ENCODE measurements around the gene TXNDC8.
"Not testable (repeated sequence)": the region's sequence is repeated elsewhere in the genome, so short reads cannot be mapped to it uniquely, and the experiment has no call there.

TXNDC8 gene

GRCh38 chr9:110337727-110338126 is at the start of gene TXNDC8:
Gene TXNDC8, minus strand, starts transcription at chr9:110337863.
- no peak for DNase-seq

DNA sequence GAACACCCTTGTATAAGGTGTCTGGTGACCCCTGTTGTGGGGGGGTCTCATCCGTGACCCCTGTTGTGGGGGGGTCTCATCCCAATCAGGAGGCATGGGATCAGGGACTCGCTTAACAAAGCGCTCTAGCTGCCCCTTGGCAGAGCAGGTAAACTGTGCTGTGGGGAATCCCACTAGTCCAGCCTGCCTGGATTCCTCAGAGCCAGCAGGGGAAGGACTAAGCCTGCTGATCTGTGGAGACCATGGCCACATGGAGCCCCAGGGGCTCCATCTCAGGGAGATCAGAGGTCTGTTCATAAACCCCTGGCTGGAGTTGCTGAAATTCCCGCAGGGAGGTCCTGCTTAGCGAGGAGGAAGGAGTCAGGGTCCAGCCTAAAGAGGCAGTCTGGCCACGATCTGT is 45.8 kb upstream of the TXNDC8 start:
- no peak for DNase-seq

GRCh38 chr9:110382731-110383130 is 45.1 kb upstream of the TXNDC8 start:
- DNase-seq: no peak

- DNase-seq: no peak
These were observed 33.8 kb upstream of the TXNDC8 start for GRCh38 chr9:110371411-110372007.

DNA sequence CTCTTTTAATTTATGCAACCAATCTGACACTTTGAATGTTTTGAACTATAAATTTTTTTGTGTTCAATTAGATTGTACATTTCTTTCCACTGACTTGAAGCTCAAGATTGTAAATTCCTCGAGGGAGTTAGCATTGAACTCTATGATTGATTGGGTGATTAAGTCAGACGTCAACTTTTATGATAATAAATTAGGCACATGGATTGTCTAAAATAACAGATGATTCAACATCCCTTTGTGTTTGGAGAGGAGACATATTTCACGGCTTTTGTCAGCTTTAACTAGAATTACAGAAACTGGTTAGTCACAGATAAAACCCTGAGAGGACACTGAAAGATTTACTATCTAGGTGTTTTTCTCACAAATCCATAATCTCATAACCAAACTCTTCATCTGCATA is 32.7 kb upstream of the TXNDC8 start:
- DNase-seq: no peak

- DNase-seq: no peak
These were observed 26.8 kb upstream of the TXNDC8 start for GRCh38 chr9:110364451-110364850.

- not testable (repeated sequence) for DNase-seq
These were observed 21.3 kb upstream of the TXNDC8 start for GRCh38 chr9:110358992-110359391.

- DNase-seq: no peak
These were observed 19.8 kb upstream of the TXNDC8 start for GRCh38 chr9:110357505-110357904.

- no peak for DNase-seq
These were observed 19.2 kb upstream of the TXNDC8 start for GRCh38 chr9:110356639-110357395.

DNA sequence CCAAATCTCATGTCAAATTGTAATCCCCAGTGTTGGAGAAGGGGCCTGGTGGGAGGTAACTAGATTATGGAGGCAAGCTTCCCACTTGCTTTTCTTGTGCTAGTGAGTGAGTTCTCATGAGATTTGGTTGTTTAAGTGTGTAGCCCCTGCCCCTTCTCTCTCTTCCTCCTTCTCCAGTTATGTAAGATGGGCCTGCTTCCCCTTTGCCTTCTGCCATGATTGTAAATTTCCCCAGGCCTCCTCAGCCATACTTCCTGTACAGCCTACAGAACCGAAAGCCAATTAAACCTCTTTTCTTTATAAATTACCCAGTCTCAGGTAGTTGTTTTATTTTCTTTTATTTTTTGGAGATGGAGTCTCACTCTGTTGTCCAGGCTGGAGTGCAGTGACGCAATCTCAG is 18.2 kb upstream of the TXNDC8 start:
- no peak for DNase-seq

- no peak for DNase-seq
These were observed 13.4 kb upstream of the TXNDC8 start for GRCh38 chr9:110351009-110351467.

DNA sequence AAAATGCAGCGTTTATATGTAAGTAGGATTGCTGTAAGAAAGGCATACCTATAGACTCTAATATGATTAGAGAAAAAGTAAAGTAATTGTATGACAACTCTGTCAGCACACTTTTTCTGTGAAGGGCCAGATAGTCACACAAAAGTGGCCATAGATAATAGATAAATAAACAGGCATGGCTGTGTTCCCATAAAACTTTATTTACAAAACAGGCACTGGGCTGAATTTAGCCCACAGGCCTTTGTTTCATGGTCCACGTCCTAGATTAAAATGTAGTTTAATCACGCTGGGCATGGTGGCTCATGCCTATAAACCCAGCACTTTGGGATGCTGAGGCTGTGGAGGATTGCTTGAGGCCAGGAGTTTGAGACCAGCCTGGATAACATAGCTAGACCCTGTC is 8.7 kb upstream of the TXNDC8 start:
- no peak for DNase-seq

DNA sequence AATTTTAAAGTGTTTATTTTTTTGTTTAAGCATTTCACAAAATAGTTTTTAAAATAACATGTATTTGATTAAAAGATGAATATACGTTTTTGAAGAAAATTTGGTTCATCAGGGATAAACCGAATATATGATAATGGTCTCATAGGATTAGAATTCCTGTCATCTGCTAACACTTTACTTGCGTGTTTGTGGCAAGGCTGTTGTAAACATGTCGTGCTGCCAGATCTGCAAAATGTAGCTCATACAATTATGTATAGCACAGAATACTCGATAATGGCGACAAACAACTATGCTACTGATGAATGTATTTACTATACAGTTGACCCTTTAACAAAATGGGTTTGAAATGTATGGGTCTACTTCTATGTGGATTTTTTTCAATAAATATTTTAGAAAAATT is 7.2 kb upstream of the TXNDC8 start:
- no peak for DNase-seq

DNA sequence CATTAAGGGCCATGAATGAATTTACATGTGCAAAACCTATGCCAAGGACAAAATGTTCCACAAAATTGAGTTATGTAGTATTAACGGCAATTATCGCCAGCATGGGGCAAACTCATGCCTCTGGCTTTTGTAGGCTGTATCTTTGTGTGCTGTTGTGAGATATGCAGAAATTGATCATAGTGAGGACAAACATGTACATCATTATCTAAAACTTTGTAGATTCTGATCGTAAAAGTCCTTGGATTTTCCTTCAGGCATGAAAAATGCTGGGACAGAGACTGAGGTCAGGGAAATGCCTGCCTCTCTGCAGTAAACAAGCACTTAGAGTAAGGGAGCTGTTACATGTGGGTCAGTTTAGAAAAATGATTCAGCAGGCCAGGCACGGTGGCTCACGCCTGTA is 5.9 kb upstream of the TXNDC8 start:
- DNase-seq: no peak

DNA sequence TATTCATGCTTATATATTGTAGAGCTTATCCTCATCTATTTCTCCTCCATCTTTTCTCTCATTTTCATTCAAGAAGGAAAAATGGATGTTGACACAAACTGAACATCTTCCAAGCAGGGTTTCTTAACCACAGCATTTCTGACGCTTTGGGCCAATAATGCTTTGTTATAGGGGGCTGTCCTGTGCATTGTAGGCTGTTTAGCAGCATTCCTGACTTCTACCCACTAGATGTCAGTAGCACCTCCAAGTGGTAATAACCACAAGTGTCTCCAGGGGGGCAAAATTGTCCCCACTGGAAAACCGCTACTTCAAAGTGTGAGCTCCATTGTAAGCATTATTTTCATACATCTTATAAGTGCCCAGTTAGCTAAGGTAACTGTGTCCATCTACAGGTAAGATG is 2.6 kb upstream of the TXNDC8 start:
- DNase-seq: no peak

- no peak for DNase-seq
These were observed 480 bp upstream of the TXNDC8 start for GRCh38 chr9:110338143-110338542.

DNA sequence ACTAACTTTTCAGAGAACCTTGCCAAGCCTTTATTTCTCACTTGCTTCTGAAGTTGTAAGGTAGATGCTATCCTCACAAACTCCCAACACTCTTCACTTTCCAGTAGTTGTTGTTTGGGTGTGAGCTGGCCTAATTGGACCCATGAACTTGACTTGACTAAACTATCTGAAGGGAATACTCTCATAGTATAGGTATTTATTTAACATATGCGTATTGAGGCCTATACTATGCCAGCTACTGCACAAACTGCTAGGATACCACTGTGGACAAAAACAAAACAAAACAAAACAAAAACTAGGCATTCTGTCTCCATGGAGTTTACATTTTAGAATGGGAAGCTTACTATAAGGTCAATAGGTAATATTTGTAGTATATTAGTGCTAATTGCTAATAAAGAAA is 1.3 kb downstream of the TXNDC8 start:
- DNase-seq: no peak

- no peak for DNase-seq
These were observed 2.8 kb downstream of the TXNDC8 start for GRCh38 chr9:110334871-110335270.

DNA sequence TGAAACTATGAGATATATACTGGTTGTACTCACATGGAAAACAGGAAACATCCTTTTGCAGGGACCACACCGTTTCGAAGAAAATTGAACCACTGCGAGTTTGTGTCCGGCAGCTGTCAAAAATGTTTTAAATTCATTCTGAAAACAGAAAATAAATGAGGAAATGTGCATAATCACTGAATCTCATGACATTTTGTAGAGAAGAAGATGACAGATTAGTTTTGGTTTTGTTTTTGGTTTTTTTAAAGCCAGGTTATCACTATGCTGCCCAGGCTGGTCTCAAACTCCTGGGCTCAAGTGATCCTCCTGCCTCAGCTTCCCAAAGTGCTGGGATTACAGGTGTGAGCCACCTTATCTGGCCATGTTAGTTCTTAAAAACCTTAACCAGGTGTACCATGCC is 3.5 kb downstream of the TXNDC8 start:
- no peak for DNase-seq

- no peak for DNase-seq
These were observed 4.9 kb downstream of the TXNDC8 start for GRCh38 chr9:110332766-110333165.

GRCh38 chr9:110330484-110331105 is 7.1 kb downstream of the TXNDC8 start:
- DNase-seq: no peak

- no peak for DNase-seq
These were observed 7.9 kb downstream of the TXNDC8 start for GRCh38 chr9:110329639-110330230.

- no peak for DNase-seq
These were observed 8.9 kb downstream of the TXNDC8 start for GRCh38 chr9:110328763-110329162.
